GM12801 (cell line): ENCODE measurements around the gene BRINP3.

Source experiments
- TF ChIP-seq, protein P1 (sequence below): IDR thresholded peaks from one replicate; pipeline ENCODE4 v1.5.1; 2011; ENCODE audit warnings: control low read depth; ENCODE audit not compliant: insufficient read length; ENCODE audit errors: extremely low read depth

Gene BRINP3

DNA sequence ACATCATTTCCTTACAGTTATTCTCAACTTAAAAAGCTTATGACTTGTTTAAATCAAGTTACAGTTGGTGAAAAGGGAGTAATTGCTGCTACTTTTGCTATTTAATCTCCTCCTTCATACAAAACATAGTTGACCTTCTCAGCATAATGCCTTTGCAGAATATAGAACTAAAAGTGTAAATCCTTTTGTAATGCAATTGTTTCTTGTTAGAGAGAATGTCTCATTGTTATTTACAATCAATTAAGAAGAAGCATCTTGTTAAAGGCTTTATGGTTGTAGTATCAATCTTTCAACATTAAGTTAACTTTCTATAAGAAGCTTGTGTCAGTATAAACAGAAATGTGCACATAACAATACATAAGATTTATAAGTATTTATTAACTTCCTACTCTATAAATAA, 360.7 kb downstream of the BRINP3 start:
- TF ChIP-seq, protein P1, sequence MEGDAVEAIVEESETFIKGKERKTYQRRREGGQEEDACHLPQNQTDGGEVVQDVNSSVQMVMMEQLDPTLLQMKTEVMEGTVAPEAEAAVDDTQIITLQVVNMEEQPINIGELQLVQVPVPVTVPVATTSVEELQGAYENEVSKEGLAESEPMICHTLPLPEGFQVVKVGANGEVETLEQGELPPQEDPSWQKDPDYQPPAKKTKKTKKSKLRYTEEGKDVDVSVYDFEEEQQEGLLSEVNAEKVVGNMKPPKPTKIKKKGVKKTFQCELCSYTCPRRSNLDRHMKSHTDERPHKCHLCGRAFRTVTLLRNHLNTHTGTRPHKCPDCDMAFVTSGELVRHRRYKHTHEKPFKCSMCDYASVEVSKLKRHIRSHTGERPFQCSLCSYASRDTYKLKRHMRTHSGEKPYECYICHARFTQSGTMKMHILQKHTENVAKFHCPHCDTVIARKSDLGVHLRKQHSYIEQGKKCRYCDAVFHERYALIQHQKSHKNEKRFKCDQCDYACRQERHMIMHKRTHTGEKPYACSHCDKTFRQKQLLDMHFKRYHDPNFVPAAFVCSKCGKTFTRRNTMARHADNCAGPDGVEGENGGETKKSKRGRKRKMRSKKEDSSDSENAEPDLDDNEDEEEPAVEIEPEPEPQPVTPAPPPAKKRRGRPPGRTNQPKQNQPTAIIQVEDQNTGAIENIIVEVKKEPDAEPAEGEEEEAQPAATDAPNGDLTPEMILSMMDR, result no peak

DNA sequence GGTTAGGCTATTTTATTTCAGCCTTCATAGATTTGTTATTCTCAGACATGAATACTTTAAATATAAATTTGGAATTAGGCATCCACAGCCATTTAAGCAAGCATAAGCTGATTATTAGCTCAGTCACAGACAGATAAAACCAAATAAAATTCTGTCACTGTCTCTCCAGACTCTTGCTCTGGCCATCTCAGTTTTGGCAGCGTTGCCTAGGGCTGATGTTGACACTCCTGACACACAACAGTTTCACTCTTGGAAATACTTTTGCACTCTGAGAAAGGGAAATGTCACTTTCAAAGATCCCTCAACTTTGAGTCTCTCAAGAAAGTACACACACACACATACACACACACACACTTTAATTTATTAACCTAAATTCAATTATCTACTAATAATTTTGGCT, 372.7 kb downstream of the BRINP3 start:
- TF ChIP-seq, protein P1, result no peak

DNA sequence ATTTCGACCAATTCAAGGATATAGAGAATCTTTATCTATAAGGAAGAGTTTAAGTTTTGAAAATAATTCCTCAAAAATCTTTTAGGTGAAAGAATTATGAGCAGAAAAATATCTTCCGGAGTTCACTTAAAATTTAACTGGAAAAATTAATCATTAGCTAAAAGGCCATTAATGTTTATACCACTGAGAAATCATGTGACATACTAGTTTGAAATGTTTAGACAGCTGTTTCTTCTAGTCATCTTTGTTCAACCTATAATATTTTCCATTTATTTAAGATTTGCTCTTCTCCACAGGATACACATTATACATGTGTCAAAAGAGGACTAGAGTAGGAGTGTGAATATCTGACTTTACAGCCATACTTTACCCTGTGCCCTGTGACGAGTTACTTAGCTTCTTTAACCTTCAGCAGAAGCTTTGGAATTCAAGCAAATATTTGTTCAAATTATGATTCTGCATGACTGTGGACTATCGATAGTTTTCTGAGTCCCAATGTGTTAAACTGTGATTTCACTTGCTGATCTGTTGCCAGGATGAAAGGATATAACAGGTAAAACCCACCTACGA, 374.8 kb downstream of the BRINP3 start:
- TF ChIP-seq, protein P1, result no peak

DNA sequence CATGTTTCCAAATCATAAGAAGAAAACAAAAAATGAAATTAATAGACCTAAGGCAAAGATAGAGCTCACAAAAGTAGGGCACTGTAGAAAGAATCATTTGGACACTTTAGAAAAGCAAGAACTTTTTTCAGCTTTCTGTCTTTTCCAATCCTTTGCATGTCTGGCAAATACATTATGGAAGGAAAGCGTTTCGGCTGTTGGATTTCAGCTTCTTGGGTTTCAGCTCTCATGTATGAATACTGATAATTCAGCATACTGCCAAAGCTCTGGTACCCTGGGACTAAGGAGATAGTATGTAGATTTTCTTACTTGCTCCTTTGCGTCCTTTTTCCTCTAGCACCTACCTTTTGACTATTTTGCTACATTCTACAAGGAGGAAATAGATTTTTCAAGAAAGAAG, 375.9 kb downstream of the BRINP3 start:
- TF ChIP-seq, protein P1, result no peak

DNA sequence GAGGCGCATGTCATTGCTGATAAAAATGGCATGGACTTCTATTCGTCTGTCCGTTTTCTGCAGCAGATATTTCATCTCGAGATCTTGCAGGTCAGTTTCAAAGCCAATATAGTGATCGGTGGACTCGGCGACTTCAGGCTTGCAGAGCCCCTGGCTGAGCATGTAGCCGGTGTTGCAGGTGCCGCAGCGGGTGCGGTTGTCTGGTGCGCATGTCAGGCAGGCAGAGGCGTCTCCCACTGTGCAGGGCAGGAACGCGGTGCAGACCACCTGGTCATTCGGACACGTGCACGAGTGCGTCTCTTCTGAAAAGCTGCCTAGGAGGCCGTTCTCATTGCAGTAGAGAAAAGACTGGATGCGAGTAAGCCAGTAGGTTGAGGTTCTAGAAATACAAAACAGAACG, 378.9 kb downstream of the BRINP3 start:
- TF ChIP-seq, protein P1, result no peak

DNA sequence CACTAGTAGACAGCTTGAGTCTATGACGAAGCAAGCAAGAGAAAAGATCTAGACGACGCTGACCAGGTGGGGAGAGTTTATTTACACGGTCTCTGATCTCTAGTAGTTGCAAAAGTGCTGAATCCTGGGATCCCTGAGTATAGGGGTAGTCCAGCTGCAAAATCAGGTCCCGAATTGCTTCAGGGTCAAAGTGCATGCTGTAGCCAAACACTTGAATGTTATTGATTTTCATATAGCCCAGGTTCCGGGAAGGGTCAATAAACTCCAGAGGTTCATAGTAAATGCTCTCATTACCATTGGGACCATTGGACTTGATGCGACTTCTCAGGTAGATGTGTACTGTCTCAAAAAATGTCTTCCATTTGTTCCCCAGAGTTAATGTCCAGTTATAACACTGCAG, 379.6 kb downstream of the BRINP3 start:
- TF ChIP-seq, protein P1, result no peak

DNA sequence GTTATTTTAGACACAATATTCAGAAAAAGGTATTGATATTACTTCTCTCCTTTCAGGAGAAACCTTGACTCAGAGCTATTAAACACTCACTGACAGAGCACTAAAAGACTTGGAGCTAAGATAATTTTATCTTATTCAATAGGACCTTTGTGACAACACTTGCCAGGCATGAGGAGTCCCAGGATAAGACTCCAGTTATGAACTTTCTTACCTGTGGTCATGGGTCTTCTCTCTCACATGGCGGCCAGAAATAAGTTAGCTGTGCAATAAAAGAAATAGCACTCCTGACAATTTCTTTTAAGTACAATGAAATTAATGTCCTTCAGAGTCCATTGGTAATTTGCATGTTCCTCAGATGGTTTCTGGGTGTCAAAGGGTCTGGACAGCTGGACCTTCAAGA, 382.1 kb downstream of the BRINP3 start:
- TF ChIP-seq, protein P1, result no peak
